ENCODE results near the gene NACC2.

DNA sequence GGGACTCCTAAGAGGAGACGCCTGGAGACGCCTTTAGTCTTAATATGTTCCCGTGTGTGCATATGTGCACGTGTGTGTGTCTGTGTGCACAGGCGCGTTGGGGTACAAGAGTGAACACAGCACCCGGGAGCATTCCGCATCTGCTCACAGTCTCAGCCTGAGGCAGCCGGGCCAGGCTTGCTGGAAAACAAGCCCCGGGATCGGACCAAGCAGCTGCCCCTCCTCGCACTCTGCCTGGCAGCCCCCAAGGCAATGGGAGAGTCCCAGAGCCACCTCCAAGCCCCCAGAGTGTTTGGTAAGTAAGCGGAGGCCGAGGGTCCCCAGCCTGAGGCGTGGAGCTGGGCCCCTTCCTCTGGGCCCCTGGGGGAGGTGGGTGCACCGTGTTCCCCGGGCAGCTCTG is 106.6 kb downstream of the NACC2 start:
- TF ChIP-seq POLR2A (IDR thresholded peaks at IDR 0.05; ENCODE audit: low read length) (no peak), GATA1 (IDR thresholded peaks at IDR 0.05; ENCODE audit: low read depth, low read length) (no peak)

Measured in erythroblast (primary cell).